Suprapubic skin (tissue), 4 donors: ENCODE results near the gene TTLL3. TPM values are rescaled to one million over a fixed set of nuclear protein-coding genes. Genes with fewer than 3 reads are reported as not detected.

ENCODE experiments used
- DNase-seq, 2 donors: peaks; one replicate each; pipeline ENCODE4 v3.0.0-alpha.2; 2019; ENCODE audit warnings: low spot score in 2 of 2
- H3K27ac ChIP-seq: fragments of 200-600 bp; sonication (generic); one replicate; pipeline ENCODE4 v1.5.1; 2019
- H3K27me3 ChIP-seq: fragments of 200-600 bp; sonication (generic); one replicate; pipeline ENCODE4 v1.5.1; 2019
- H3K36me3 ChIP-seq: fragments of 200-600 bp; sonication (generic); one replicate; pipeline ENCODE4 v1.5.1; 2019
- H3K4me1 ChIP-seq: fragments of 200-600 bp; sonication (generic); one replicate; pipeline ENCODE4 v1.5.1; 2019
- H3K4me3 ChIP-seq: fragments of 200-600 bp; sonication (generic); one replicate; pipeline ENCODE4 v1.5.1; 2019; ENCODE audit warnings: mild to moderate bottlenecking
- H3K9me3 ChIP-seq: fragments of 200-600 bp; sonication (generic); one replicate; pipeline ENCODE4 v1.5.1; 2019
- CTCF ChIP-seq, 2 donors: fragments of 200-600 bp in 1 of 2; fragments of 450-650 bp in 1 of 2; sonication (generic) in 1 of 2; IDR thresholded peaks; one replicate each; pipeline ENCODE4 v1.5.1; 2016 to 2019; ENCODE audit warnings: antibody characterized with exemption in 2 of 2, mild to moderate bottlenecking in 1 of 2, moderate library complexity in 1 of 2
- EP300 ChIP-seq: sonication (generic); formaldehyde crosslinking; IDR thresholded peaks from one replicate; pipeline ENCODE4 v1.6.1; 2017; ENCODE audit warnings: antibody characterized with exemption
- POLR2A ChIP-seq, 2 donors: fragments of 450-650 bp; IDR thresholded peaks; one replicate each; pipeline ENCODE4 v1.6.1; 2017; ENCODE audit warnings: antibody characterized with exemption in 2 of 2, mild to moderate bottlenecking in 2 of 2, moderate library complexity in 2 of 2
- POLR2AphosphoS5 ChIP-seq, 3 donors: sonication (generic); formaldehyde crosslinking; IDR thresholded peaks; one replicate each; pipeline ENCODE4 v1.6.1; 2017; ENCODE audit warnings: antibody characterized with exemption in 3 of 3
- WGBS: methylation state at CpG from one replicate; pipeline ENCODE4 v1.1.5; 2018; 5-methylcytosine and 5-hydroxymethylcytosine counted together
- total RNA-seq, 4 donors: library from RNA; depleted of rRNA; stranded (reverse); fragments of >200 nt; gene quantifications; one replicate each; pipeline ENCODE4 v1.1.0, GENCODE V29; 2016

TTLL3 gene
- total RNA-seq, 4 donors from 2014 or later, result 42.4 to 286 (median 83.3) TPM

- Histone ChIP-seq H3K27ac (no peak overlapping the region), H3K36me3 (peaks cover 33% of the 10 kb centered on the region), H3K4me3 (no peak overlapping the region), H3K9me3 (no peaks in the 10 kb centered on the region), H3K4me1 (no peaks in the 10 kb centered on the region), H3K27me3 (no peaks in the 10 kb centered on the region)
- 86% methylated on average over 20 of the region's 20 CpGs for WGBS
- no peak for DNase-seq
- TF ChIP-seq POLR2AphosphoS5 (IDR thresholded peaks at IDR 0.05) (no peak), CTCF (IDR thresholded peaks at IDR 0.05) (no peak)
Observed at GRCh38 chr3:9826815-9827573, 16.9 kb downstream of the TTLL3 start.

GRCh38 chr3:9828801-9829755, 19.0 kb downstream of the TTLL3 start:
- H3K9me3 ChIP-seq, result no peaks in the 10 kb centered on the region
- DNase-seq, result no peak
- H3K4me3 ChIP-seq, result no peak overlapping the region
- H3K36me3 ChIP-seq, result peaks cover 50% of the 10 kb centered on the region
- TF ChIP-seq CTCF (IDR thresholded peaks at IDR 0.05) (no peak), POLR2AphosphoS5 (IDR thresholded peaks at IDR 0.05) (no peak), POLR2A (IDR thresholded peaks at IDR 0.05) (no peak), EP300 (no peak)
- no peaks in the 10 kb centered on the region for H3K27me3 ChIP-seq
- H3K27ac ChIP-seq, result no peak overlapping the region
- 93% methylated on average over 13 of the region's 17 CpGs for WGBS
- no peaks in the 10 kb centered on the region for H3K4me1 ChIP-seq

GRCh38 chr3:9831253-9831652, 21.2 kb downstream of the TTLL3 start:
- no peak for DNase-seq
- Histone ChIP-seq H3K36me3 (peaks cover 65% of the 10 kb centered on the region), H3K27me3 (no peaks in the 10 kb centered on the region), H3K27ac (no peak overlapping the region), H3K4me1 (no peaks in the 10 kb centered on the region), H3K9me3 (no peaks in the 10 kb centered on the region), H3K4me3 (no peak overlapping the region)
- WGBS, result 88% methylated on average over 3 of the region's 3 CpGs
- TF ChIP-seq POLR2A (IDR thresholded peaks at IDR 0.05) (no peak), CTCF (IDR thresholded peaks at IDR 0.05) (no peak), POLR2AphosphoS5 (IDR thresholded peaks at IDR 0.05) (no peak), EP300 (no peak)

- Histone ChIP-seq H3K27ac (no peak overlapping the region), H3K4me3 (no peak overlapping the region), H3K9me3 (no peaks in the 10 kb centered on the region), H3K4me1 (no peaks in the 10 kb centered on the region), H3K36me3 (peaks cover 59% of the 10 kb centered on the region), H3K27me3 (no peaks in the 10 kb centered on the region)
- no peak for DNase-seq
- TF ChIP-seq POLR2A (IDR thresholded peaks at IDR 0.05), result no peak
- TF ChIP-seq CTCF (IDR thresholded peaks at IDR 0.05), result no peak
- no peak for TF ChIP-seq POLR2AphosphoS5 (IDR thresholded peaks at IDR 0.05)
- no peak for TF ChIP-seq EP300
- WGBS, result 90% methylated on average over 6 of the region's 9 CpGs
Observed at GRCh38 chr3:9833078-9833477, 23.0 kb downstream of the TTLL3 start.
